ENCODE results near the gene DRC7.

Gene DRC7

DNA sequence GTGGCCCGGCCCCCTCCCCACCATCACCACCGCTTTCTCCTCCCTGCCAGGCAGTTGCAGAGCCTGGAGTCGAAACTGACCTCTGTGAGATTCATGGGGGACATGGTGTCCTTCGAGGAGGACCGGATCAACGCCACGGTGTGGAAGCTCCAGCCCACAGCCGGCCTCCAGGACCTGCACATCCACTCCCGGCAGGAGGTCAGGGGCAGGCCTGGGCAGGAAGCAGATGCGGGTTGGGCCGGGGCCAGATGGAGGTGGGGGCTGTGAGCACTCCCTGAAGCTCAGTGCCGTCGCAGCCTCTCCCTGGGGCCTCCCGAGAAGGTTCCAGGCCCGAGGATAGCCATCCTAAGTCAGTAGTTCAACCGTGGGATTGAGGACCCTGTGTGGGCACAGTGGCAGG is 40.7 kb upstream of the DRC7 start:
- H3K4me3 ChIP-seq (ENCODE audit: low read length), result no peak overlapping the region
- H3K9ac ChIP-seq (ENCODE audit: low read length), result no peak overlapping the region
- H3K9me3 ChIP-seq (ENCODE audit: insufficient read depth, low read length), result no peaks in the 10 kb centered on the region
- no peaks in the 10 kb centered on the region for H3K36me3 ChIP-seq (replicated peaks; ENCODE audit: low read depth, low read length)
- peaks cover 3% of the 10 kb centered on the region for H3K4me1 ChIP-seq (ENCODE audit: low read length)
- H3K27ac ChIP-seq (ENCODE audit: low read length), result no peak overlapping the region
- H4K20me1 ChIP-seq (ENCODE audit: insufficient read depth, low read length), result no peaks in the 10 kb centered on the region
- TF ChIP-seq, protein P1, sequence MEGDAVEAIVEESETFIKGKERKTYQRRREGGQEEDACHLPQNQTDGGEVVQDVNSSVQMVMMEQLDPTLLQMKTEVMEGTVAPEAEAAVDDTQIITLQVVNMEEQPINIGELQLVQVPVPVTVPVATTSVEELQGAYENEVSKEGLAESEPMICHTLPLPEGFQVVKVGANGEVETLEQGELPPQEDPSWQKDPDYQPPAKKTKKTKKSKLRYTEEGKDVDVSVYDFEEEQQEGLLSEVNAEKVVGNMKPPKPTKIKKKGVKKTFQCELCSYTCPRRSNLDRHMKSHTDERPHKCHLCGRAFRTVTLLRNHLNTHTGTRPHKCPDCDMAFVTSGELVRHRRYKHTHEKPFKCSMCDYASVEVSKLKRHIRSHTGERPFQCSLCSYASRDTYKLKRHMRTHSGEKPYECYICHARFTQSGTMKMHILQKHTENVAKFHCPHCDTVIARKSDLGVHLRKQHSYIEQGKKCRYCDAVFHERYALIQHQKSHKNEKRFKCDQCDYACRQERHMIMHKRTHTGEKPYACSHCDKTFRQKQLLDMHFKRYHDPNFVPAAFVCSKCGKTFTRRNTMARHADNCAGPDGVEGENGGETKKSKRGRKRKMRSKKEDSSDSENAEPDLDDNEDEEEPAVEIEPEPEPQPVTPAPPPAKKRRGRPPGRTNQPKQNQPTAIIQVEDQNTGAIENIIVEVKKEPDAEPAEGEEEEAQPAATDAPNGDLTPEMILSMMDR (IDR thresholded peaks at IDR 0.05; ENCODE audit: low read depth, low read length), result no peak
- no peak for TF ChIP-seq EZH2phosphoT487 (IDR thresholded peaks at IDR 0.05; ENCODE audit: low read depth)
- no peaks in the 10 kb centered on the region for H3K79me2 ChIP-seq (ENCODE audit: low read length)
- no peak overlapping the region for H2AFZ ChIP-seq (ENCODE audit: low read depth, low read length)
- no peak overlapping the region for H3K4me2 ChIP-seq (ENCODE audit: low read length)
- peaks cover 51% of the 10 kb centered on the region for H3K27me3 ChIP-seq (ENCODE audit: low read depth, low read length)

DNA sequence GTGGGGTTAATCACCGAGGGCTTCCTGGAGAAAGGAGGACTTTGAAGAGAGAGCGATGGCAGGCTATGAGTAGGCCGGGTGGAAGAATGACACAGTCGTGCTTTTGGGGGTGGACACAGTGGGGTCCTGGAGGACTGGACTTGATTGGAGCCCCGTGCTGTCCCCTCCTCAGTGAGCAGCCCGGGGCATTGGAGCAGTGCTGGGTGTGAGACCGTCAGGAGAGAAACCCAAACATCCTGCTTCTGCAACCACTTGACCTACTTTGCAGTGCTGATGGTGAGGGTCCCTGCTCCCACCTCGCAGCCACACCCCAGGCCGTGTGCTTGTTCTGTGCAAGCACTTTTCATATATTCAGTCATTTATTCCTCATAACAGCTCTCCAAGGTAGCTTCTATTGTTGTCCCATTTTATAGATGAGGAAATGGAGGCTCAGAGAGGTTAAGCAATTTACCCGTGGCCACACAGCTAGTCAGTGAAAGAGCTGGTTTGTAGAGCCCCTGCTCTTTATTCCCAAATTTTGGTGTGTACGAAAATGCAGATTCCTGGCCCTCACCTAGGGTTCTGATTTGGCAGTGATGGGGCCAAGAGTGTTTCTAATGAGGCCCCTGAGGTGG is 38.2 kb upstream of the DRC7 start:
- H4K20me1 ChIP-seq (ENCODE audit: insufficient read depth, low read length), result no peaks in the 10 kb centered on the region
- no peak overlapping the region for H3K27ac ChIP-seq (ENCODE audit: low read length)
- no peak overlapping the region for H3K4me3 ChIP-seq (ENCODE audit: low read length)
- no peaks in the 10 kb centered on the region for H3K79me2 ChIP-seq (ENCODE audit: low read length)
- no peaks in the 10 kb centered on the region for H3K9me3 ChIP-seq (ENCODE audit: insufficient read depth, low read length)
- H3K27me3 ChIP-seq (ENCODE audit: low read depth, low read length), result peaks cover 40% of the 10 kb centered on the region
- no peaks in the 10 kb centered on the region for H3K36me3 ChIP-seq (replicated peaks; ENCODE audit: low read depth, low read length)
- H3K4me2 ChIP-seq (ENCODE audit: low read length), result no peak overlapping the region
- no peak overlapping the region for H3K9ac ChIP-seq (ENCODE audit: low read length)
- TF ChIP-seq EZH2phosphoT487 (IDR thresholded peaks at IDR 0.05; ENCODE audit: low read depth), result no peak
- TF ChIP-seq, protein P1 (IDR thresholded peaks at IDR 0.05; ENCODE audit: low read depth, low read length), result no peak
- no peaks in the 10 kb centered on the region for H3K4me1 ChIP-seq (ENCODE audit: low read length)
- no peak overlapping the region for H2AFZ ChIP-seq (ENCODE audit: low read depth, low read length)

DNA sequence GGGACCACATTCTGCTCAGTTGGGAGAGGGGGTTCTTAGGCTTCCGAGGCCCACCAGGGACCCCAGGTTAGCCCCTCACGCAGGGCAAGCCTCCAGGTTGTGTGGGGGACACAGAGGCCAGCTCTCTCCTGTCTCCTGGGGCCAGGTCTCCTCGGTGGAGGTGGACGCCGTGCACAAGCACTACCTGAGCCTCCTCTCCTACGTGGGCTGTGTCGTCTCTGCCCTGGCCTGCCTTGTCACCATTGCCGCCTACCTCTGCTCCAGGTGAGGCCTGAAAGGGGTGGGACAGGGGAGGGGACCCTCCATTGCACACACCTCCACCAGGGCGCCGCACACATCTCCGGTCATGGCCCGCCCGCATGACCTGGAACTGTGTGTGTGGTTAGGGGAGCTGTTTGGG is 37.4 kb upstream of the DRC7 start:
- TF ChIP-seq EZH2phosphoT487 (IDR thresholded peaks at IDR 0.05; ENCODE audit: low read depth), result no peak
- TF ChIP-seq, protein P1 (IDR thresholded peaks at IDR 0.05; ENCODE audit: low read depth, low read length), result no peak
- H3K27me3 ChIP-seq (ENCODE audit: low read depth, low read length), result peaks cover 39% of the 10 kb centered on the region
- H3K36me3 ChIP-seq (replicated peaks; ENCODE audit: low read depth, low read length), result no peaks in the 10 kb centered on the region
- H4K20me1 ChIP-seq (ENCODE audit: insufficient read depth, low read length), result no peaks in the 10 kb centered on the region
- no peak overlapping the region for H2AFZ ChIP-seq (ENCODE audit: low read depth, low read length)
- no peak overlapping the region for H3K27ac ChIP-seq (ENCODE audit: low read length)
- no peaks in the 10 kb centered on the region for H3K79me2 ChIP-seq (ENCODE audit: low read length)
- H3K9ac ChIP-seq (ENCODE audit: low read length), result no peak overlapping the region
- no peak overlapping the region for H3K4me2 ChIP-seq (ENCODE audit: low read length)
- no peak overlapping the region for H3K4me3 ChIP-seq (ENCODE audit: low read length)
- no peaks in the 10 kb centered on the region for H3K9me3 ChIP-seq (ENCODE audit: insufficient read depth, low read length)
- no peaks in the 10 kb centered on the region for H3K4me1 ChIP-seq (ENCODE audit: low read length)

DNA sequence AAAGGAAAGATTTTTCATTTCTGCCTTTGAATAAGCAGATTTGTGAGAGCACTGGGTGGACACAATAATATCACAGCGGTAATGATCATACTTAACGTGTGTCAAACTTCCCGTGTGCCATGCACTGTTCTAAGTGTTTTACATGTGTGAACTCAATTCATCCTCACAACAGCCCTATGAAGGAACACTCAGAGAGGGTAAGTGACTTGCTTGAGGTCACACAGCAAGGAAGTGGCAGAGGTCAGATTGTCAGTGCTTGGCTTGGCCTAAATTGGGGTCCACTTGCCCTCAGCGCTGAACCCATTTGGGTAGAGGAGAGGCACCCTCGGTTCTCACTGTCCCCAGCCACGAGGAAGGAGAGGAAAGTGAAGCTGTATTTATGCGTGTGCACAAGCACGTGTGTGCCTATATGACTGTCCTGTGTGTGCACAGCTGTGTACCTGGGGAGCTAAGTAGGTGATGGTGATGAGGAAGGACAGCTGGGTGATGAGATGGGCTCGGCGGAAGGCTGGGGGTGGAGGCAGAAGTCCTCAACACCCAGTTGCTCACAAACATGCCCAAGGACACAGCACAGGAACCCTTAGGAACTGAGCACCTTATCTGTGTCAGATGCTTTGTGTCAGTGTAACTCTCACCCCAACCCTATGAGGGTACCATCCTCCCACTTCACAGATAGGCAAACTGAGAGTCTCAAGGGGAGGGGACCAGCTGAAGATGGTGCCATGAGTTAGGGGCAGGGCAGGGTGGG is 36.3 kb upstream of the DRC7 start:
- H2AFZ ChIP-seq (ENCODE audit: low read depth, low read length), result no peak overlapping the region
- peaks cover 36% of the 10 kb centered on the region for H3K27me3 ChIP-seq (ENCODE audit: low read depth, low read length)
- no peaks in the 10 kb centered on the region for H3K9me3 ChIP-seq (ENCODE audit: insufficient read depth, low read length)
- no peaks in the 10 kb centered on the region for H3K36me3 ChIP-seq (replicated peaks; ENCODE audit: low read depth, low read length)
- no peak overlapping the region for H3K4me2 ChIP-seq (ENCODE audit: low read length)
- no peak overlapping the region for H3K4me3 ChIP-seq (ENCODE audit: low read length)
- no peaks in the 10 kb centered on the region for H3K4me1 ChIP-seq (ENCODE audit: low read length)
- TF ChIP-seq, protein P1 (IDR thresholded peaks at IDR 0.05; ENCODE audit: low read depth, low read length), result no peak
- TF ChIP-seq EZH2phosphoT487 (IDR thresholded peaks at IDR 0.05; ENCODE audit: low read depth), result no peak
- H4K20me1 ChIP-seq (ENCODE audit: insufficient read depth, low read length), result no peaks in the 10 kb centered on the region
- no peak overlapping the region for H3K27ac ChIP-seq (ENCODE audit: low read length)
- H3K79me2 ChIP-seq (ENCODE audit: low read length), result no peaks in the 10 kb centered on the region
- no peak overlapping the region for H3K9ac ChIP-seq (ENCODE audit: low read length)

Data from OCI-LY3 (cell line).